HG03571 (cell line): ENCODE data around the gene COX8A.
"Not testable (repeated sequence)": the region's sequence is repeated elsewhere in the genome, so short reads cannot be mapped to it uniquely, and the experiment has no call there.

Source experiments
- ATAC-seq: cut with Tn5 transposase; IDR thresholded peaks from one replicate; pipeline ENCODE4 v1.9.1; 2021; ENCODE audit not compliant: unreplicated experiment

Gene COX8A, protein sequence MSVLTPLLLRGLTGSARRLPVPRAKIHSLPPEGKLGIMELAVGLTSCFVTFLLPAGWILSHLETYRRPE

DNA sequence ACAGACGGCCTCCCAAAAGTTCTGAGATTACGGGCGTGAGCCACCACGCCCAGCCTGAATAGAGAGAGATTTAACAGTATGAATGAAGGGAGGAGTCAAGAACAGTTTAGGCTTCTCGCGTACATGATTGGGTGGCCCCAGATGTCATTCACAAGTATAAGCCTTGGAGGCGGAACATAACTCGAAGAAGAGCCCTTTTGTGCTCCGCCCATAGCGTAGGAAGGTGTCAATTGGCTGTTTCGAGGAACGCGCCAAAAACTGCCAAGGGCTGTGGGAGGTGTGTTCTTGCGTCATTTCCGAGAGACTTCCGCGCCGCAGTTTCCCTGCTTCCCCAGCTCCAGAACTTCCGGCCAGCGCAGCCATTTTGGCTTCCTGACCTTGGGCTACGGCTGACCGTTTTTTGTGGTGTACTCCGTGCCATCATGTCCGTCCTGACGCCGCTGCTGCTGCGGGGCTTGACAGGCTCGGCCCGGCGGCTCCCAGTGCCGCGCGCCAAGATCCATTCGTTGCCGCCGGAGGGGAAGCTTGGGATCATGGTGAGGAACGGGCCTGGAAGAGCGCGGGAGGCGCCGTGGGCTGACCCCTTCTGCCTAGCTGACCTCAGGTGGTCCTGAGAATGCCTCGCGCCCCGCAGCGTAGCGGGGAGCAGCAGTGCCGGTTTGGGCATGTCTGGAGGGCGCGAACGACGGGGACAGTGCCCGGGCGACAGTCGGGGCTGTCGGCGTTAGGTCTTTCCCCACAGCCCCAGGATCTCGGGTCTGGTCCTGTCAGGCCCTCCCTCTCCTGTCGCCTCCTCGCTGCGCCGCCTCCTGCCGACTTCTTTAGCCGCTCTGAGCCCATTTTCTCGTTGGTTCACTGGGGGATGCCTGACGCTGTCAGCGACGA is at the start of gene COX8A:
Gene COX8A, plus strand, starts transcription at position 362 of the 885 bp plus-strand sequence. Its CDS starts 61 bp downstream, at position 423.
- peak; percentile 95 for ATAC-seq

DNA sequence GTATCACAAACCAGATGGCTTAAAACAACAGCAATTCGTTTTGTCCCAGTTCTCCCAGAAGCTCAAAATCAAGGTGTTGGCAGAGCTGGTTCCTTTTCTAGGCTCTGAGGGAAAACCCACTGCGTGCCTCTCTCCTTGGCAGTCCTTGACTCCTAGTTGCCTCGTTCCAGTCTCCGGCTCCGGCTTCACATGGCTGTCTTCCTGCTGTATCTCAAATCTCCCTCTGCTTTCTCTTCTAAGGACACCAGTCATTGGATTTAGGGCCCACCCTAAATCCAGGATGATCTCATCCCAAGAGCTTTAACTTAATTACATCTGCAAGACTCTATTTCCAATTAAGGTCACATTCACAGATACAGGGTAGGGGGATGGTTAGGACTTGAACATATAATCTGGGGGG is 44.8 kb upstream of the COX8A start:
- ATAC-seq, result no peak

DNA sequence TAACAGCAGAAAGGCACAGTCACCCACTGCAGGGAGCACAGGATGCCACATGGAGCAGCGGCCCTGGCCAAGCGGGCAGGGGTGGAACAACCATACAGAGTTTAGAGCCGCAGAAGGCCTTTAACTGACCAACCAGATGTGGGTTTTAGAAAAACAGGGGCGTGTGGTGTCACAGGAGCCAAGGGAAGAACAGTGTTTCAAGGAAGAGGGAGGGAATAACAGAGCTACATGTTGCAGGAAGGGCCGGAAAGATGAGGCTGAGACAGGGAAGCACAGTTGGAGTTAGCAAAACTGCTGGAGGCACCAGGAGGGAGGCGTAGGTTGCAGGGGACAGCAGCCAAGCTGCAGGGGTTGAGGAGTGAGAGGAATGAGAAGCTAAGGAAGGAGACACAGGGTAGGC is 43.4 kb upstream of the COX8A start:
- ATAC-seq, result no peak

DNA sequence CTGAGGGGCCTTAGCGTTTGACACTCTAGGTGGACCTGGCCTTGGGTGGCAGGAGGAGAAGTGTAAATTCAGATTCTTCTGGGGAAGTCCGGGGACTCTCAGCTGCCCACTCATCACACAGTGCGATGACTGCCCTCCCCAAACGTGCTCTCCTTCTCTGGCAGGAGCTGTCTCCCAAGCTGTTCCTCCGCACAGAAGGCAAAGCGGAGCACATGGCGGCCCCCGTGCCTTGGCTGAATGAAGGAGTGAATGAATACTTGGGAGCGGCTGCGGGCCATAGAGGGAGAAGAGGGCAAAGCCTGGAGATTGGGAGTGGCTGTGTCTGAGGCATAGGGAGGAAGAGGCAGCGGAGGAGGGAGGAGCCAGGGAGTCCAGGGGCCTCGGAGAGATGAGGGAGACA is 42.5 kb upstream of the COX8A start:
- no peak for ATAC-seq

DNA sequence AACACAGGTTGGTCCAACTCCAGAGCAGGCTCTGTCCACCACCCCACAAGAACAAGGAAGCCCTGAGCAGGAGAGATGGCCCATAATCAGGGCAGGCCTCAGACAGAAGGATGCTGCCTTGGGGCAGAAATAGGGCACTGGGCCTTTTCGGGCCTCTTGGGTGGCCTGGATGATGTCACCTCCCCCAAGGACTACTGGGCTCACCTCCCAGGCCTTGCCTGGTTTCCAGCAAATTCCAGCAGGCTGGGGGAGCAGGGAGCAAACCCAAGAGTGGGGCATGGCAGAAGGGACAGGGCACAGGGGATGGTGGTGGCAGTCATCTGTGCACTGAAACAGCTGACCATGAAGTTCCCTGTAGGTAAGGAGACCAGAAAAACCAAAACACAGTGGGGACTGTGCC is 41.0 kb upstream of the COX8A start:
- no peak for ATAC-seq

DNA sequence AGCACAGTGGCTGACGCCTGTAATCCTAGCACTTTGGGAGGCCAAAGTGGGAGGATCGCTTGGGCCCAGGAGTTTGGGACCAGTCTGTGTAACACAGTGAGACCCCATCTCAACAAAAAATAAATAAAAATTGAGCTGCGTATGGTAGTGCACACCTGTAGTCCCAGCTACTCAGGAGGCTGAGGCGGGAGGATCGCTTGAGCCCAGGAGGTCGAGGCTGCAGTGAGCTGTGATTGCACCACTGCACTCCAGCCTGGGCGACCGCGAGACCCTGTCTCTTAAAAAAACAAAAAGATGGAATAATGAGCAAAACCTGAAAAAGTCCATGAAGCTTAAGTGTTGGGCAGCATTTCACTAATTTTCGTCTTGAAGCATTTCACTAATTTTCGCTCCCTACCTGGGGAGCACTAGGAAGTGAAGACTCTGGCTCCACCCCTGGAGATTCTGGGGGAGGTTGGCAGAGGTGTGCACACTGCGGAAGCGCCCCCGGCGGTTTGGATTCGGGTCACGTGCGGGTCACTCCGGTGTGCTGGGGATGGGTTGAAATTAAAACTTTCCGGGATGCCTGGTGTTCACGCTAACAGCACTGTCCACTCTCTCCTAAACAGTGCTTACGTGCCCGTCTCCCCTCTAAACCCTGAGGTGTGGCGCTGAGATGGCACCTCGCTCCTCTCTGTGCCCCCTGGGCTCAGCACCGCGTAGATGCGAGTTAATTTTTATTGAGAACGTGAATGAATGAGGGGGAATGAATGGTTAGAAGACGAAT is 36.5 kb upstream of the COX8A start:
- no peak for ATAC-seq

DNA sequence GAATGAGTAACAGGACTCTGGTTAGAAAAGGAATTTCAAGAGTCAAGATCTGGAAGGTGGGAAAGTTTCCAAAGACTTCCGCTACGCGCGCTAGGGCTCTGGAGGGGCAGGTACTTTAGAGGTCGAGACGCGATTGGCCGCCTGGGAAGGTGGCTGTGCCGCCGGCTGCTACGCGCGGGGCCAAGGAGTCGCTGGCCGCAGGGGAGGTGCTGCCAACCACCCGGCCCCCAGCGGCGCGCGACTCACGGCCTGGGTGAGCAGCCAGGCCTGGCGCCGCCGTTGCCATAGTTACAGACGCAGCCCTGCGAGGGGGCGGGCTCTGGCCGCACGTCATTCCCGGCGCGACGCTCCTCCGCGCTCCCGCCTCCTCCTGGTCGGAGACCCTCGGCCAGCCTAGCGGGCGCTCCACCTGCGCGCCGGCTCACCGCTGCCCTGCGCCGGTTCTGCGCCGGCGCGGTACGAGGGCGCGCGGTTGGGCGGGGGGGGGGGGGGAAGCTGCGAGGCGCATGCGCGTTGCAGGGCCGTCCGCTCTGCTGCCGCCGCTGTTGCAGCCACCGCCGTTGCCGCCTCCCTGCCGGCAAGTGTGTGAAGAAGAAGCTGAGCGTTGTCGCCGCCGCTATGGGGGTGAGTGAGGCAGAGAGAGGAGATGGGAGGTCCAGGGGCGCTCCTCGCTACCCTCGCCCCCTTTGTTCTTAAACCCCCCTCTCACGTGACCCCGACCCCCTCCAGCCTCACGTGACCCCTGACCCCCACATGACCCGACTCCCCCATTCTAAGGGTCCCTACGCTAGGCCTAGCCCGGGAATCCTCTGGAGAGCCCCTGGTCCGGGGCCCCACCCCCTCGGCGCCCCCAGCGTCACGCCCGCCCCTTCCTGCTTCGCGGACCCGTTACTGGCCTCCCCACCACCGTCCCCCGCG is 35.7 kb upstream of the COX8A start, which contains the start of gene NAA40:
Gene NAA40, plus strand, starts transcription at position 524 of the 918 bp plus-strand sequence. Its CDS starts 95 bp downstream, at position 619.
- ATAC-seq, result peak; percentile 82

DNA sequence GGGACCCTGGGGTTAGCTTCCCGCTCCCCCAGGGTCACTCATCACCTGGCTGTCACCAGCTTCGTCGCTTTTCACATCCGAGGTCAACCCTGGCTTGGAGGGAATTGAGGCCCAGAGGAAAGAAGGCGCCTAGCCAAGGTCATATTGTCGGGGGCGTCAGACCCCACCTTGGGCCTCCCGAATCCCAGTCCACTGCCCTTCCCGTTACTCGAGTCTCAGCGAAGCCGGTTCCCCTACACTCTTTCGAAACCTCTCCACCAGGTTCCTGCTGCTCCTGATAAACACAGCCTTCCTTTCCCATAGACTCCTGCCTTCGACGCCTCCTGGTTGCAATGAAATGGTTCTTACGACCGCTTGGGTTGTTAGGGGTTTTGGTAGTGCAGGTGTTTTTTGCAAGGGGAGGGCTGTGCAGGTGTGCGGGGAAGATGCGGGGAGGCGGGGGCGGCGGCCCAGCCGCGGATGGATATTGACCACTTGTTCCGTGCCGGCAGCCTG is 35.0 kb upstream of the COX8A start:
- no peak for ATAC-seq

DNA sequence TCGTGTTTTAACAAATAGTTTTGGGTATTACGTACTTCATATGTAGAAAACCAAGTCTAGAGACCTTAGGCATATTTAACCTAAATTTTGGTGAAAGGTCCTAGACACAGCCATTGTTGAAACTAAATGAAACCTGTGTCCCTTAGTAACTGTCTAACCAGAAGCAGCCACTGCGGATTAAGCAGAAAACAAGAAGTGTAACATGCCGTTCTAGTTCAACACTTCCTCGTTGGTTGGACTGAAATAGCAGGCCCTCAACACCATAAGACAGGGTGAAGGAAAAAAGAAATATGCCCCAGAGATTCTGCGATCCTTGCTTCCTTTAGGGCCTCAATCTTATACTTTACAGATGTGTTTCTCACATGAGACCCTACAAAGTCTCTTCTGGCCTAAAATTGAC is 33.6 kb upstream of the COX8A start:
- no peak for ATAC-seq

DNA sequence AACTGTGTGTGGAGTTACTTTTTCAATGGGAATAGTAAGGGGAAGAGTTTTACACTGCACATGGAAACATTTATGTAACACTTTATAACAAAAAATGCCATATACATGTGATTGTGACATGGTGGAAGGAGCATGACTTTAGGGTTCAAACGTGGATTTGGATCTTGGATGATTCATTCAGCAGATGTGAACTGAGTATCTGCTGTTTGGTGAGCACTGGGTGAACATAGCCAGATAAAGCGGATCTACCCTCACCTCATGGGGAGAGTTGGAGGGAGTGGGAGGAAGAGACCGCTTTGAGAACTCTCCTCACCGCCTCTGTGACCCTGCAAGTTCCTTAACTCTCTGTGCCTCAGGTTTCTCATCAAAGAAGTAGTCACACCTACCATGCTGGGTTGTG is 32.5 kb upstream of the COX8A start:
- ATAC-seq, result no peak

DNA sequence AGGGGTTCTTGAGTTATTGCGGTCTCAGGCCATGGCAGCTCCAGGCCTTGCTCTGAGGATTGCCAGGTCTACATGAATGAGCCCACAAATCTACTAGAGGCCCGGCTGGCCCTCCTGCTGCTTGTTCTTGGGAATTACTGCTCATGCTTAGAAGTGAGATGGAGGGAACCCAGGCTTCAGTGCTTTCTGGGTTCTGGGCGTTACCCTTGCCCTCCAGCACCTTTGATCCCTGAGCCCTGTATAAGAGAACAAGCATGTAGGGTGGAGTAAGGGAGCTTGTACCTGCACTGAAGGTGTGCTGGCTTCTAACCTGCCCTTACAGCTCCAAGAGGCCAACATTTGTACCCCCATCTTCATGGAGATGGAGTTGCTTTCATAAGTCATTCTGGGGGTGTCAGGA is 31.6 kb upstream of the COX8A start:
- no peak for ATAC-seq

DNA sequence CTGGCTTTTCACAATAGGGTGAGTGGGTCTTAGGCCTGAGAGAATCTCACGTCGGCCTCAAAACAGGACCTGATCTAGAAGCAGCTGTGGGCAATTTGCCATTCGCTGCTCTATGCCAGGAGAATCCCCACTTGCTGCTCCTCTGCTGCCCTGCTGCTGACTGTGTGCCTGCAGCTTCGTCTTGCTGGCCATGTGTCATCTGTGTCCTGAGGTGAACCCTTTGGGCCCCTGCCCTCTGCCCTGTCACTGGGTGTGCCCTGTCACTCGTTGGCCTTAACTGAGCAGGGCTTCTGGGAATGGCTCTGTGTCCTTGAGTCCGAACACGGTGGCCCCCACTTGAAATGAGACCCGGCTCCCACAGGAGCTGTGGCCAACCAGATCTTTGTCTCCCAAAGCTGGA is 29.4 kb upstream of the COX8A start:
- no peak for ATAC-seq

DNA sequence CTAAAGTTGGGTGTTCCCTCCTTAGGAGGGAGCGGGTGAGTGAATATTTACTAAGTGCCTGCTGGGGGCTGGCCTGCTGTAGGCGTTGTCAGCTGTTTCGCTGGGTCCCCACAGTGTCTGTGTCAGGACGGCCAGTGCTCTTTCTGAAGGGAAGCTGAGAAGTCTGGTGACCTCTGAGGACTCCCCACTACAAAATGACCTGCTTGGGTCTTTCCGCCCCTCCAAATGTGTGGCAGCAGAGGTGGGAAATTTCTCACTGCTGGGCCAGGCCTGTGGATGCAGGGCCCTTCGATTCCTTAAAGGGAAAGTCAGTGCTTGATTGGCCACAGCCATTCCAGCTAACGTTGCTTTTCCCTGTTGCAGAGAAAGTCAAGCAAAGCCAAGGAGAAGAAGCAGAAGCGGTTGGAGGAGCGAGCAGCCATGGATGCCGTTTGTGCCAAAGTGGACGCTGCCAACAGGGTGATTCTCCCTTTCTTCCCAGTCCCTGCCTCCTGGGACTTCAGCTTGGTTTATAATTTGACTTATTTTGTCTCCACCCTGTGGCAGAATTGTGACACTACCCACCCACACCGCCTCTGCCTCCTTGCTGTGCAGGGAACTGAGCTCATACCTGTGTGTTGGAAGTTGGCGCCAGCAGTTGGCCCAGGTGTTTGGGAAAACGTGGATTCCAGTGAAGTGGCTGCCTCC is 28.8 kb upstream of the COX8A start:
- ATAC-seq, result no peak

DNA sequence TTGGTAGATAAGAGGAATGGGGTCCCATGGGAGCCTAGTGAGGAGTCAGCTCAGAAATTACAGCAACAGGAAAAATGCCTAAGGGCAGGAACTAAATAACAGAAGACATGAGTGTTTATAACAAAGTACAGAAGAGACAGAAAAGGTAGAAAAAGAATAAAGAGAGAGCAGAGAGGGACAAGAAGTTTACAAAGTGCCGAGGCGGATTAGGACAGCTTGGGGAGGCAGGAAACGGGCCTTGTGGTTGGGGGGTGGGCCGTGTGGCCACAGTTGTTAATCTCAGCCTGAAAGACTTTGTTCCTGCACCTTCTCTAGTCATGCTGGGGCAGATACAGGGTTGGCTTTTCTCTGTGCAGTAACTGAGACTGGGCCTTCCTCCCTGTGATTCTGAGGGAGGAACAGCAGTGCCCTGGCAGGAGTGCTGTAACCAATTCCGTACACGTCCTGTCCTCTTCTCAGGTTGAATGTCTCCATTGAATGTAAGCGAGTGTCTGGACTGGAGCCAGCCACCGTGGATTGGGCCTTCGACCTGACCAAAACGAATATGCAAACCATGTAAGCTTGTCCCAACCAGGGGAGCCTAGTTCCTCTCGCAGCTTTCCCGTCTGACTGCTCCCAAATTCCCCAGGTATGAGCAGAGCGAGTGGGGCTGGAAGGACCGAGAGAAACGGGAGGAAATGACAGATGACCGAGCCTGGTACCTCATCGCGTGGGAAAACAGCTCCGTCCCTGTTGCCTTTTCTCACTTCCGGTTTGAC is 22.5 kb upstream of the COX8A start:
- no peak for ATAC-seq

DNA sequence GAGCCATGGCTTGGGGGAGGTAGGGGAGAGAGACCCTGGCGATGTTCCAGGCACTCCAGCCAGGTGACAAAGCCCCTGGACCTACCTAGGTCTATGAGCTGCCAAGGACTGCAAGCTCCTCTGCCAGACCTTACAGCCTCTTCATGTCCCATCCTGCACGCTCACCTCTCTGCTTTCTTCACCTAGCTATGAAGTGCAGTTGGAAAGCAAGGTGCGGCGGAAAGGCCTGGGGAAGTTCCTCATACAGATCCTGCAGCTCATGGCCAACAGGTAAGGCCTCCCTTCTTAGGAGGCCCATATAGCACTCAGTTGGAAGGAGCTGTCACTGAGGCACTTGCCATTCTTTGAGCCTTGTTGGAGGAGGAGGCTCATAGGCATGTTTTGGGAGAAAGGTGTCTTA is 21.9 kb upstream of the COX8A start:
- ATAC-seq, result no peak

DNA sequence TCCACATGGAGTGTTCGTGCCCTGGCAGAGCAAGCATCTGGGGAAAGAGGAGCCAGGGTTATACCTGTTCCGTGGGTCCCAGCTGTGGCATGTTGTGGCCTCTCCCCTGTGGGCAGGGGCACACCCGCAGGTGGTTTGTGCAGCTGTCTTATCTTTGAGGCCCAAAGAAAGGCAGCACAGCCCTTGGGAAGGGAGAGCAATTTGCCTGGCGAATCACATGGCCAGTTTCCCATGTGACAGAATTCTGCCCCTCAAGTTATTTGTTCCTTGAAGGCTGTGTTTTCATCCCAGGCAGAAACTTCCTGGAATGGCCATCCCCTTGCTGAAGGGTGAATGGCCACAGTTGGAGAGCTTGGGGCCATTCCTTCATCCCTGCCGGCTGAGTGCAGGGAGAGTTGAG is 16.4 kb upstream of the COX8A start:
- no peak for ATAC-seq

DNA sequence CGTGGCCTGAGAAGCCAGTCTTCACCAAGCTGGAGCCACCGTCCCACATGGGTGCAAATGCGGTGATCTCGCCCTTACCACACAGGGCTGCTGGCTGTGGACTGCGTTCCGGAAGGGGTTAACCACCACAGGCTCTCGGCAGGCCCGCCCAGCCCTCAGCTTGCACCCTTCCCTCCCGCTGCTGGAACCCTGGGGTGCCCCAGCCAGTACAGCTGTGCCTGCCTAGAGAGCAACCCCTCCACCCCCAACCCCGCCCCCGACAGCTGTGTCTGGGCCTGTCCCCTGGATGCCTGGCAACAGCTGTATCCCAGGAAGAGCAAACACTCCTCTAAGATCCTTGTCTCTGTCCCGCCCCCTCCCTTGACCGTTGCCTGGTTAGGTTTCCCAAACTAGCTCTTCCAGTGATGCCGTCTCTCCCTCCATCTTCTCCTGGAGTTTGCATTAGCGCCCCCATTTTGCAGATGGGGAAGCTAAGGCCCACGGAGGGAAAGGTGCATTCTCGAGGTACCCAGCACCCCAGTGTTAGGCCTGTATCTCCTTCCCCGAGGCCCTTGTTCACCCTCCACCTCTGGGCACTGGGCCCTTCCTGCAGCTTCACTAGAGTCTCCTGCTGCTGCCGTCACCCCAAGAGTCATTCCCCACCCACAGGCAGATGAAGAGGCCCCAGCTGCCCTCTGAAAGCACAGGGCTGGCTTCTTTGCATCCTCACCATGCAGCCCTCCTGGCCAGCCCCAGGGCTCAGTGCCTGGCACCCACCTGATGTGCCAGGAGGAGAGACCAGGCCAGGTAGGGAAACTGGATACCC is 12.6 kb upstream of the COX8A start:
- no peak for ATAC-seq

DNA sequence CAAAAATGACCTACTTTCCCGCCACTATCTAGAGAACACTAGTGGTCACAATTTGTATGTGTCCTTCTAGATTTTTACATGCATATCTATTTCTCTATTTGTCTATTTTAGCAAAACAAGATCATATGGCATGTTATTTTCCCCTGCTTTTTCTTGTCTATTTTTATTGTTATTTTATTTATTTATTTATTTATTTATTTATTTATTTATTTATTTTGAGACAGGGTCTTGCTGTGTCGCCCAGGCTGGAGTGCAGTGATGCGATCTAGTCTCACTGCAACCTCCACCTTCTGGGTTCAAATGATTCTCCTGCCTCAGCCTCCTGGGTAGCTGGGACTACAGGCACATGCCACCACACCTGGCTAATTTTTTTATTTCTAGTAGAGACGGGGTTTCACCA is 10.5 kb upstream of the COX8A start:
- ATAC-seq, result not testable (repeated sequence)

DNA sequence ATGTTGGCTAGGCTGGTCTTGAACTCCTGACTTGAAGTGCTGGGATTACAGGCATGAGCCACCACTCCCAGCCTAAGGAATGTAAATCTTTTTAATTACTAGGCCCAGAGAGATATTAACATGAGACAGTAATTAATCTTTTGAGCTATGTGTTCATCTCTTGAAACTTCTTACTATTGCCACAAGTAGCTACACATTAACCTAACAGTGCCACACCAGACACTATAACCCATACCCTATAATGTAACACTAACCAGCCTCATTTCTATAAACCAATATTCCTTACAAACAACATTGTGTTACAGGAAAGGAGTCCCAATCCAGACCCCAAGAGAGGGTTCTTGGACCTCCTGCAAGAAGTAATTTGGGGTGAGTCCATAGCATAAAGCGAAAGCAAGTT is 8.0 kb upstream of the COX8A start:
- ATAC-seq, result no peak
